Skeletal muscle satellite cell (primary cell): Measurements from ENCODE around the gene TPRA1.
A peak's percentile ranks its signal among the peaks of the same experiment; 100 is the strongest.

Source experiments
- H3K27me3 ChIP-seq: 2 replicates; pipeline ENCODE4 v1.7.0; 2013; ENCODE audit warnings: low read length; ENCODE audit not compliant: control insufficient read depth, insufficient read depth
- H3K36me3 ChIP-seq: 2 replicates; pipeline ENCODE4 v1.7.0; 2013; ENCODE audit warnings: mild to moderate bottlenecking, control low read depth, low read length; ENCODE audit not compliant: insufficient read depth
- H3K4me1 ChIP-seq: 2 replicates; pipeline ENCODE4 v1.7.0; 2013; ENCODE audit warnings: low read length; ENCODE audit not compliant: control insufficient read depth, insufficient read depth
- H3K4me2 ChIP-seq: 2 replicates; pipeline ENCODE4 v1.7.0; 2013; ENCODE audit warnings: mild to moderate bottlenecking, low read length
- H3K4me3 ChIP-seq: 2 replicates; pipeline ENCODE4 v1.7.0; 2013; ENCODE audit warnings: low read length
- H3K9ac ChIP-seq: 2 replicates; pipeline ENCODE4 v1.7.0; 2013; ENCODE audit warnings: mild to moderate bottlenecking, low read depth, low read length, moderate library complexity
- H3K9me3 ChIP-seq: replicated peaks from 2 replicates; pipeline ENCODE4 v1.7.0; 2013; ENCODE audit warnings: mild to moderate bottlenecking, control low read depth, low read length

The TPRA1 gene

DNA sequence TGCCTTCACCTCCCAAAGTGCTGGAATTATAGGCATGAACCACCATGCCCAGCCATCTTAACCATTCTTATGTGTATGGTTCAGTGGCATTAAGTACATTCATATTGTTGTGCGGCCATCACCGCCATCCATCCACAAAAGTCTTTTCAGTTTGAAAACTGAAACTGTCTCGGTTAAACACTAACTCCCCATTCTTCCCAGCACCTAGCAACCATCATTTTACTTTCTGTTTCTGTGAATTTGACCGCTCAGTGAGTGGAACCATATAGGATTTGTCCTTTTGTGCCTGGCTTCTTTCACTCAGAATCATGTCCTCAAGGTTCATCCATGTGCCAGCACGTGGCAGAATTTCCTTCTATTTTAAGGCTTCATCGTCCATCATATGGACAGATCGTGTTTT, 13.5 kb upstream of the TPRA1 start:
- Histone ChIP-seq H3K4me3 (no peak overlapping the region), H3K9ac (no peak overlapping the region), H3K36me3 (peaks cover 38% of the 10 kb centered on the region), H3K9me3 (no peaks in the 10 kb centered on the region), H3K4me2 (no peak overlapping the region), H3K27me3 (no peaks in the 10 kb centered on the region), H3K4me1 (peaks cover 15% of the 10 kb centered on the region)

DNA sequence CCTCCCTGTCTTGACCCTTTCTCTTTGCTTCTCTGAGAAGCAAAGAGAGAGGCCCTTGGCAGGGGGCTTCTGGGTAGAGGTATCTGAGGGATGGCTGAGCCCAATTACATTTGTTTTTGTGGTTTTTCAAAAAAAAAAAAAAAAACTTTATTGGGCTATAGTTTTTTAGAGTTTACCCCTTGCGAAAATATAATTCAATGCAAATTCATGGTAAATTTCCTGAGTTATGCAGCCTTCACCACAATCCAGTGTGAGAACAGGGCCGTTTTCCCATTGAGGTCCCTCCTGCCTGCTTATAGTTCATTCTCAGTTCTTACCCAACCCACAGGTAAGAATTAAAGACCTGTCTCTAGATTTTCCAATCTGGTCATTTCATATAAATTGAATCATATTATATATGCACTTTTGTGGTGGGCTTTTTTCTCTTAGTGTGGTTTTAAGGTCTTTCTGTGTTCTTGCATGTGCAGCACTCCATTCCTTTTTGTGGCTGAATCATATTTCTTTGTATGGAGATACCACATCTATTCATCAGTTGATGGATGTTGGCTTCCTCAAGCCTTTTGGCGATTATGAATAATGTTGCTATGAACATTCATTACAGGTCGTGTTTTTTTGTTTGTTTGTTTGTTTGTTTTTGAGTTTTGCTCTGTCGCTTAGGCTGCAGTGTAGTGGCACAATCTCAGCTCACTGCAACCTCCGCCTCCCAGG, 10.4 kb upstream of the TPRA1 start:
- Histone ChIP-seq H3K9ac (no peak overlapping the region), H3K36me3 (peaks cover 8% of the 10 kb centered on the region), H3K27me3 (no peaks in the 10 kb centered on the region), H3K9me3 (no peaks in the 10 kb centered on the region), H3K4me2 (no peak overlapping the region), H3K4me1 (peaks cover 11% of the 10 kb centered on the region), H3K4me3 (no peak overlapping the region)

DNA sequence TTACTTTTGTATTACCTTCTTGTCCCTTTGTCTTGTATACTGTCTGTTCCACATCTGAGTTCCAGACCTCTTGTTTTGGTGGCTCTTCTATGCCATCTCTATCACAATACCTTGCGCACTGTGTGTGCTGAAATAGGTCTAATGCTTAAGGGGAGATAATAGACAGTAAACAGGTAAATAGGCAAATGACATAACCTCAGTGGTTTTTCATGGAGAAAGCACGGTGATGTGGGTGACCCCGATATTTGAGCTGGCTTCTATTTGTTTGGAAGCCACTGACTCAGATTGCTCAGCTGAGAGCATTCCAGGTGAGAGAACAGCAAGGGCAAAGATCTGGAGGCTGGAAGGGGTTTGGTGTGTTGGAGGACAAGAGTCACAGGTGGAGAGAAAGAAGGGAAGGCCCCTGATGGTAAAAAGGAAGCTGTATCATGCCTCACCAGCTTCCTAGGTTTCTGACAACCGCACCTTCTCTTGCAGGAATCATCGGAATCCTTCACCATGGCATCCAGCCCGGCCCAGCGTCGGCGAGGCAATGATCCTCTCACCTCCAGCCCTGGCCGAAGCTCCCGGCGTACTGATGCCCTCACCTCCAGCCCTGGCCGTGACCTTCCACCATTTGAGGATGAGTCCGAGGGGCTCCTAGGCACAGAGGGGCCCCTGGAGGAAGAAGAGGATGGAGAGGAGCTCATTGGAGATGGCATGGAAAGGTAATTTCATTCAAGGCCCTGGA, 8.5 kb upstream of the TPRA1 start:
- Histone ChIP-seq H3K4me2 (peak overlapping the region; percentile 87), H3K9ac (peak overlapping the region; percentile 87), H3K27me3 (no peaks in the 10 kb centered on the region), H3K9me3 (no peaks in the 10 kb centered on the region), H3K36me3 (peaks cover 4% of the 10 kb centered on the region), H3K4me3 (peak overlapping the region; percentile 79), H3K4me1 (peaks cover 11% of the 10 kb centered on the region)

DNA sequence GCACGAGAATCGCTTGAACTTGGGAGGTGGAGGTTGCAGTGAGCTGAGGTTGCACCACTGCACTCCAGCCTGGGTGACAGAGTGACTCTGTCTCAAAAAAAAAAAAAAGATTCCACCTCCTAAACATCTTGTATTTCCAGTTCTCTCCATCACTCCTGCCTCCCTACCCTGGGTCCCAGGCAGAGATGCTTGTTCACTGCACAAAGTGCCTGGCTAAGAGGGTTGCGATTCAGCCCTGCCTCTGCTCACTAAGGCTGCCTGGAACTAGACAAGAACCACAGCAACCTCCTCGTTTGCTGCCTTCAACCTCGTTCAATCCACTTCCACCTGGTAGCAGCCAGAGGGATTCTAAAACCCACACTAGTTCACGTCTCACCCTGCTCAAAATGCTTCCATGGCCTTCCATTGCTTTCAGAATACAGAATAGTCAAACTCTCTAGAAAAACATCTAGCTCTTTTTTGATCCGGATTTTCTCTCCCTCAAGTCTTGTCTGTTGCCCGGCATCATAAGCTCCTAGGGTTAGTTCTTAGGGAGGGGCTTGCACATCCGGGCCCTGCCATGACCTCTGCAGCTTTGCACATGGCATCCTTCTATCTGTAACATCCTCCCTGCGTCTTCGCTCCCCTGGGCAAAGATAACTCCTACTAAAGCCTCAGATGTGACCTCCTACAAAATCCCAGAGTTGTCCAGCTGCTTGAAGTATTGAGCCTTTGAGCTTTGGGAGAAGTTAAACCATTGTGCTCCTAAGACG, 6.7 kb upstream of the TPRA1 start:
- H3K9me3 ChIP-seq, result no peaks in the 10 kb centered on the region
- H3K9ac ChIP-seq, result no peak overlapping the region
- H3K4me1 ChIP-seq, result peaks cover 11% of the 10 kb centered on the region
- H3K27me3 ChIP-seq, result no peaks in the 10 kb centered on the region
- peaks cover under 1% of the 10 kb centered on the region for H3K36me3 ChIP-seq
- peak overlapping the region; percentile 79 for H3K4me3 ChIP-seq
- H3K4me2 ChIP-seq, result peak overlapping the region; percentile 87

DNA sequence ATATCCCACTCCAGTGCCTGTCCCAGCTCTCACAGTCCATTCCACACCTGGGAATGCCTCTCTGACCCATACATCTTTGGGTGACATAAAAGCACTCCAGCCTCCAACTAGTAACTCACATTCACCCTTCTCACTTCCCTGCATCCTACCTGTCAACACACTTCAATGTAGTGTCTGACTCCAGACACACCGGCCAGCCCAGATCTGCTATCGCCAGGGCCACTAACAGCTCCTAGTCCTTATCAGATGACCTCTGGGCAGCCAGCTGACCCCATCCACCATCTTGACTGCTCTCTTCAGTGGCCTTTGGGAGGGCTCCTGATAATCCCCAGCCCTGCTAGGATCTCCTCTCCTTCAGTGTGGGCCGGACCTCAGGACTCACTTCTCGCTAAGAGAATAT, 4.8 kb upstream of the TPRA1 start:
- Histone ChIP-seq H3K4me3 (no peak overlapping the region), H3K36me3 (no peaks in the 10 kb centered on the region), H3K27me3 (no peaks in the 10 kb centered on the region), H3K9me3 (no peaks in the 10 kb centered on the region), H3K4me2 (no peak overlapping the region), H3K9ac (no peak overlapping the region), H3K4me1 (peaks cover 21% of the 10 kb centered on the region)

DNA sequence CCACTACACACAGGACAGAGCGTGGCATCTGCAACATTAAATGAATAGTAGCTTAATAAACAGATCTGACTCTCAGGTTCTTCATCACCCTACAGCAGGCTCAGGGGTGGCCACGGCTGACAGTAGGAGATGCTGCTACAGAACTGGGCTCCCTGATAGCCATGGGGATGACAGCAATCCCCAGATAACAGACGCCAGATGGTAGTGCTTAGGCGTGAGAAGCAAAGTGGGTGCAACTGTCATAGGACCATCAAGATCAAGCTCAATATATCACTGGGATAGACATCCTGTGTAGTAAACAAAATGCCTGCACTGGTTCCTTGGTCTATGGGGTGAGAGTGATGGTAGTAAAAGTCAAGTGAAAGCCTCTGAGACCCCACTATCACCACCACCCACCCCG, 2.6 kb upstream of the TPRA1 start:
- Histone ChIP-seq H3K36me3 (no peaks in the 10 kb centered on the region), H3K4me1 (peaks cover 17% of the 10 kb centered on the region), H3K9me3 (no peaks in the 10 kb centered on the region), H3K4me3 (no peak overlapping the region), H3K4me2 (no peak overlapping the region), H3K9ac (no peak overlapping the region), H3K27me3 (no peaks in the 10 kb centered on the region)

DNA sequence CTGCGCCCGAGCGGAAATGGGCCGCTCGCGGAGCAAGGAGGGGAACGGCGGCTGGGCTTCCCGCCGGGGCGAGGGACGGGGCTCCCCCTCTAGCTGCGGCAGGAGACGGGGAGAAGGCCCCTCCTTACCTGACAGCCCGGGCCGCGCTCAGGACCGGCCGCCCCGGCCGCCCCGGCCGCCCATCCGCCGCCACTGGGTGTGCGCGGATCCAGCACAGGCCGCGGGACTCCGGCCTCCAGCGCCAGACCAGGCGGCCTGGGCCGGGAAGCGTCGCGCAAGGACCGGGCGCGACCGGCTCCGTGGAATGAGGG, 296 bp downstream of the TPRA1 start:
- Histone ChIP-seq H3K4me3 (peak overlapping the region; percentile 90), H3K36me3 (no peaks in the 10 kb centered on the region), H3K9ac (peak overlapping the region; percentile 91), H3K4me1 (peaks cover 27% of the 10 kb centered on the region), H3K4me2 (peak overlapping the region; percentile 85), H3K9me3 (no peaks in the 10 kb centered on the region), H3K27me3 (no peaks in the 10 kb centered on the region)

DNA sequence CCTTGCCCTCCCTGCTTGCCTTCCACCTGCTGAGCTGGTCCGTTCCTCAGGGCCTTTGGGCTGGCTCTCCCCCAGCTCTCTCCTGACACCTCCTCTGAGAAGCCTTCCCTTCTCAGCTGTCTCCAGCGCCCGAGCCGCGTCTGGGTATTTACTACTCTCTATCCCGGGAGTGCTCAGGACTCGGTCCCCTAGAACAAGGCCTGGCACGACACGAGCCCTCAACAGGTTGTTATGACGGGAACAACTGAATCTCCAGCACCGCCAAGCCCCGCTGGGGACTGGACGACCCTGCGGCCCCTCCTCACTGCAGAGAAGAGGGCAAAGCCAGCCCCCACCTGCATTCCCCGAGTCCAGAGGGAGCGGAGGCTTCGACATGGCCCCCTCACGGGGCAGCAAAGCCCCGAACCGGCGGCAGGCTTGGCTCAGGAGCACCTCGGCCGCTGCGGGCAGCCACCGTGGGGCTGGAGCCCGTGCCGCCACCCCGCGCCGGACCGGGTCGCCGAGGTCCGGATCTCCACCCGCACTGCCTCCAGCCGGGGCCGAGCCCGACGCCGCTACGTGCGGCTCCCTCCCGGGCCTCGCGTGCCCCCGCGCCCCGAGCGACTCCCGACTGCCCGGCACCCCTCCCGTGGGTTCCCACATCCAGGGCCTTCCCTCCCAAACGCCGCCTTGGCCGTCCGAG, 792 bp downstream of the TPRA1 start:
- peaks cover 30% of the 10 kb centered on the region for H3K4me1 ChIP-seq
- H3K4me3 ChIP-seq, result peak overlapping the region; percentile 90
- H3K27me3 ChIP-seq, result no peaks in the 10 kb centered on the region
- H3K36me3 ChIP-seq, result no peaks in the 10 kb centered on the region
- peak overlapping the region; percentile 91 for H3K9ac ChIP-seq
- H3K9me3 ChIP-seq, result no peaks in the 10 kb centered on the region
- peak overlapping the region; percentile 85 for H3K4me2 ChIP-seq

DNA sequence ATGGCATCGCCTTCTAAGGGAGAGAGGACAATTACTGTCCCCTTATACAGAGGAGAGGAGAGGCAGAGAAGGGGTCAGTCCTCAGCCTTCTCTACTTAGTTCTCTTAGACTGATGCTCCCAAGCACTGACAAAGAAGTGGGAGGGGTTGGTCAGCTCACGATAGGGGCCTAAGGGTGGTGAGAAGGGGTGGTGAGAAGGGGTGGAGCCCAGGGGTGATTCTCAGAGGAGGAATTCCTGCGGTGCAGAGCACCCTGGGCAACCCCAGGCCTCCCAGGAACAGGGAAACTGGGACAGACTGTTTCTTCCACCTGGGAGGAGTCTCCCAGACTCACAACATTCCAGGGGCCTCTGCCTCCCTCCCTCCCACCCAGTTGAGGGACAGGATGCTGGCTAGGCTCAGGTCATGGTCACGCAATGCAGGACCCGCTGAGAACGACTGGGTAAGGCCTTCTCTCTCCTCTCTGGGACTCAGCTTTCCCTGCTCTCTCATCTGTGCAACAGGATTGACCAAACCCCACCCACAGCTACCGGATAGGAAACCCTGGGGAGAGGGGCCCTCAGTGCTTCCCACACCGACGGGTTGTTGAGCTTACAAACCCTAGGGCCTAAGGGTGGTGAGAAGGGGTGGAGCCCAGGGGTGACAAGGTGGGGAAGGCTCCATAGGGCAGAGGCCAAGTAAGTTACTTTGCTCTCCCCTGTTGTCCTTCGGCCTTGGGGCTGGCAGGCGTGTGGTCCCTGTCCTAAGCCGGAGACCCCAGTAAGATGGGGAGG, 1.5 kb downstream of the TPRA1 start:
- H3K4me3 ChIP-seq, result peak overlapping the region; percentile 90
- H3K9me3 ChIP-seq, result no peaks in the 10 kb centered on the region
- peaks cover 30% of the 10 kb centered on the region for H3K4me1 ChIP-seq
- peak overlapping the region; percentile 85 for H3K4me2 ChIP-seq
- no peaks in the 10 kb centered on the region for H3K36me3 ChIP-seq
- peak overlapping the region; percentile 91 for H3K9ac ChIP-seq
- H3K27me3 ChIP-seq, result no peaks in the 10 kb centered on the region

DNA sequence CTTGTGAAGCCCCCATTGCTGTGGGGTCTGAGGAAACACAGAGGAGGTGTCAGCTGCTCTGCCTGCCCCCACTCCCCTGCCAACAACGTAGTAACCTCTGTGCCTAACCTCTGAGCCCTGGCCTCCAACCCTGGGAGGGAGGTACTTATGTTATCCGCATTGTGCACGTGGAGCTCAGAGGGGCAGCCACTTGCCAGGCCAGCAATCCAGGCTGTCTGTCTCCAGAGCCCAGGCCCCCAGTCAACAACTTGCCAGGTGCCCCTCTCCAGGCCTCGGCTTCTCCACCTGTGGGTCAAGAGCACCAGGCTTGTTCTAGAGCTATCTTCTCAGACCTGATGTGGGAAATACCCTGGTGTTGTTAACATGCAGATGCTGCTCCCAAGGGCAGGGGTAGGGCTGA, 2.7 kb downstream of the TPRA1 start:
- no peak overlapping the region for H3K9ac ChIP-seq
- peaks cover 30% of the 10 kb centered on the region for H3K4me1 ChIP-seq
- H3K9me3 ChIP-seq, result no peaks in the 10 kb centered on the region
- no peak overlapping the region for H3K4me3 ChIP-seq
- no peaks in the 10 kb centered on the region for H3K27me3 ChIP-seq
- no peak overlapping the region for H3K4me2 ChIP-seq
- no peaks in the 10 kb centered on the region for H3K36me3 ChIP-seq
